GM23248 (cell line): ENCODE data around the gene PDIA4.

Experiments
- EZH2 ChIP-seq: fragments of 200-600 bp; sonication (generic); IDR thresholded peaks from 2 replicates; pipeline ENCODE4 v1.6.1; 2018; ENCODE audit warnings: antibody characterized with exemption, mild to moderate bottlenecking; ENCODE audit not compliant: insufficient read depth, poor library complexity, severe bottlenecking
- EZH2phosphoT487 ChIP-seq: fragments of 200-600 bp; sonication (generic); IDR thresholded peaks from 2 replicates; pipeline ENCODE4 v1.6.1; 2018; ENCODE audit warnings: antibody characterized with exemption, moderate library complexity, mild to moderate bottlenecking, low read depth; ENCODE audit not compliant: insufficient read depth

DNA sequence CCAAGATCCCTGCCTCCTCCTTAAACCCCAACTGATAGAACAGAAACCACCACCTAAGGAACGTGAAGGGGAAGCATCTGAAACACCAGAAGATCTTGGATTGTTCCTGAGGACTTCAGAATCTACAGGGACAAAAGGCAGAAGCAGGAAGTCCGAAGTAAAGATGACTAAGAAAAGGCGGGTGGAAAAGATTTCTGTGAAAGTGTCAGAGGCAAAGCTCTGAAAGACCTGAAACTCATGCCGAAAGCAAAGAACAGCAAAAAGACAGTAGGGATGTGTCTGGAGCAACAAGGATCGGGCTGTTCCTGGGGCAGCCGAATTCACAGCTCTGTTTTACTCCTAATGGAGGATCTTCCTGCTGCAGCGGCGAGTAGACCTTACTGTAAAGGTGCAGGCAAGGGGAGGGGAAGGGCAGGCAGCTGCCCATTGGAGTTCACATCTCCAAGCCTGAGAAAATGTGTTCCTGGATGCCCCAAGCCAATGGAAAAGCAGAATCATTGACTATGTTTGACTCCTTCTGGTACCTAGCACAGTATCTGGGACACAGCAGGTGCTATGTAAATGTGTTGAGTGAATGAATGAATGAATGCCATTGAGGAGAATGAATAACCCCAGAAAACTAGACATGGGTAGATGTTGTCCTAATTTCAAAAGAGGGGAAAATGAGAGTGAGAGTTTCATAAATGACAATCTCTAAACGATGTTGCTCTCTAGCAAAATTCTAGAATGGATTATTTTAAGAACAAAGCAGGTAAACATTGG lies 40.4 kb downstream of the PDIA4 start:
- no peak for TF ChIP-seq EZH2
- TF ChIP-seq EZH2phosphoT487 = no peak
